B cell (primary cell): ENCODE data around the gene LMLN. TPM values are rescaled to one million over a fixed set of nuclear protein-coding genes. Genes with fewer than 3 reads are reported as not detected.

Experiments used
- ATAC-seq: fragments of 200-7000 bp; cut with Tn5 transposase; one replicate; pipeline ENCODE4 v1.10.0; 2021; ENCODE audit warnings: low read depth, mild to moderate bottlenecking, moderate number of reproducible peaks, moderate library complexity
- CTCF ChIA-PET: fragments of 350-600 bp; sonication (Branson Sonifier 250); formaldehyde crosslinking; loops from one replicate; lab custom pipeline; 2021; ENCODE audit warnings: antibody characterized with exemption, inconsistent platforms; lab: Charles Lee
- POLR2A ChIA-PET: fragments of 350-600 bp; sonication (Branson Sonifier 250); formaldehyde crosslinking; loops from one replicate; lab custom pipeline; 2021; ENCODE audit warnings: antibody characterized with exemption; lab: Charles Lee
- DNase-seq: peaks from one replicate; pipeline ENCODE4 v3.0.0; 2013
- H2AFZ ChIP-seq: 2 replicates; pipeline ENCODE4 v1.6.1; 2012; ENCODE audit warnings: mild to moderate bottlenecking, low read depth, low read length; ENCODE audit not compliant: insufficient read depth, poor library complexity, severe bottlenecking
- H3K27ac ChIP-seq, 2 donors: 1 replicate in 1 of 2; 2 replicates in 1 of 2; pipeline ENCODE4 v1.5.1; 2012 to 2013; ENCODE audit warnings: low read length in 2 of 2, mild to moderate bottlenecking in 2 of 2, moderate library complexity in 1 of 2
- H3K27me3 ChIP-seq, 4 experiments: fragments of 200-600 bp in 1 of 4; sonication (generic) in 1 of 4; replicated peaks in 1 of 4; 1 replicate in 2 of 4; 2 replicates in 2 of 4; pipeline versions ENCODE4 v1.6.1 to v1.7.0; 2013 to 2016; ENCODE audit warnings: low read length in 3 of 4, mild to moderate bottlenecking in 2 of 4, mixed read lengths in 1 of 4, moderate library complexity in 1 of 4; ENCODE audit not compliant: insufficient read depth in 4 of 4, control insufficient read depth in 3 of 4; ENCODE audit errors: control extremely low read depth in 1 of 4
- H3K36me3 ChIP-seq, 2 experiments: replicated peaks in 1 of 2; 1 replicate in 1 of 2; 2 replicates in 1 of 2; pipeline versions ENCODE4 v1.6.1 to v1.7.1; 2013; ENCODE audit warnings: low read length in 1 of 2; ENCODE audit not compliant: insufficient read depth in 2 of 2, control insufficient read depth in 1 of 2; ENCODE audit errors: control extremely low read depth in 1 of 2, extremely low read depth in 1 of 2
- H3K4me1 ChIP-seq, 2 donors: fragments of 200-600 bp in 1 of 2; sonication (generic) in 1 of 2; 1 replicate in 1 of 2; 2 replicates in 1 of 2; pipeline versions ENCODE4 v1.5.1 to v1.6.1; 2013 to 2017; ENCODE audit warnings: low read length in 2 of 2; ENCODE audit not compliant: control insufficient read depth in 2 of 2, insufficient read depth in 2 of 2
- H3K4me2 ChIP-seq: replicated peaks from 2 replicates; pipeline ENCODE3; 2012; ENCODE audit warnings: mild to moderate bottlenecking, low read depth, low read length; ENCODE audit not compliant: poor library complexity, severe bottlenecking
- H3K4me3 ChIP-seq, 5 experiments: fragments of 200-600 bp in 1 of 5; sonication (generic) in 1 of 5; 1 replicate in 3 of 5; 2 replicates in 2 of 5; pipeline versions ENCODE4 v1.5.1 to v1.7.0; 2011 to 2016; ENCODE audit warnings: low read length in 4 of 5, mild to moderate bottlenecking in 4 of 5, low read depth in 2 of 5, control low read depth in 1 of 5, moderate library complexity in 1 of 5; ENCODE audit not compliant: insufficient read depth in 1 of 5; ENCODE audit errors: control extremely low read depth in 1 of 5, extremely low read depth in 1 of 5
- H3K79me2 ChIP-seq: fragments of 200-600 bp; sonication (generic); one replicate; pipeline ENCODE4 v1.6.0; 2016; ENCODE audit warnings: low read length; ENCODE audit not compliant: control insufficient read depth, insufficient read depth
- H3K9ac ChIP-seq: fragments of 200-600 bp; sonication (generic); 2 replicates; pipeline ENCODE4 v1.6.1; 2017; ENCODE audit warnings: mild to moderate bottlenecking, low read length, moderate library complexity
- H3K9me3 ChIP-seq, 3 donors: one replicate each; pipeline versions ENCODE4 v1.6.1 to v1.7.1; 2013; ENCODE audit warnings: low read length in 2 of 3; ENCODE audit not compliant: control insufficient read depth in 2 of 3, insufficient read depth in 1 of 3; ENCODE audit errors: control extremely low read depth in 1 of 3
- H4K20me1 ChIP-seq: 2 replicates; pipeline ENCODE4 v1.6.0; 2012; ENCODE audit warnings: mild to moderate bottlenecking, low read length; ENCODE audit not compliant: insufficient read depth, control insufficient read depth, poor library complexity, severe bottlenecking
- H3K27ac Mint-ChIP-seq: one replicate; pipeline ENCODE4 v1.8.0; 2021; ENCODE audit warnings: mixed read lengths
- H3K27me3 Mint-ChIP-seq: one replicate; pipeline ENCODE4 v1.8.0; 2021; ENCODE audit warnings: mixed read lengths
- H3K4me1 Mint-ChIP-seq: one replicate; pipeline ENCODE4 v1.8.0; 2021; ENCODE audit warnings: mixed read lengths
- H3K4me3 Mint-ChIP-seq: one replicate; pipeline ENCODE4 v1.8.0; 2021; ENCODE audit warnings: mixed read lengths
- H3K9me3 Mint-ChIP-seq: one replicate; pipeline ENCODE4 v1.8.0; 2022; ENCODE audit warnings: mixed read lengths; ENCODE audit not compliant: insufficient read depth
- EZH2 ChIP-seq: IDR thresholded peaks from 2 replicates; pipeline ENCODE4 v1.6.1; 2012; ENCODE audit warnings: borderline replicate concordance, low read depth, mild to moderate bottlenecking, moderate library complexity, low read length; ENCODE audit not compliant: insufficient read depth, poor library complexity, severe bottlenecking
- whole genome bisulfite sequencing: methylation state at CpG from one replicate; pipeline ENCODE4 v1.1.5; 2013; ENCODE audit warnings: missing lambda C conversion rate; ENCODE audit not compliant: insufficient coverage; 5-methylcytosine and 5-hydroxymethylcytosine counted together
- intact Hi-C: fragments of 100-400 bp; cut with micrococcal nuclease; formaldehyde crosslinking; loops from one replicate; pipeline ENCODE4 v1.10.0; 2022
- polyA plus RNA-seq: library from polyadenylated mRNA; depleted of rRNA; stranded (reverse); fragments of >200 nt; gene quantifications from 2 replicates; pipeline ENCODE4 v1.2.3, GENCODE V29; 2012
- total RNA-seq, 2 donors: library from RNA; stranded (reverse); fragments of 120-200 nt in 1 of 2; gene quantifications; 1 replicate in 1 of 2; 2 replicates in 1 of 2; pipeline versions ENCODE4 v1.2.3 to v1.2.4, GENCODE V29; 2013 to 2022
- TF ChIP-seq, protein P1 (sequence below): fragments of 200-600 bp; IDR thresholded peaks from one replicate; pipeline ENCODE4 v1.8.0; 2022; ENCODE audit warnings: antibody characterized with exemption, mild to moderate bottlenecking

The LMLN gene
- total and polyA plus RNA-seq, 2 donors (not counting 1 experiment from before 2014, with no cell fraction given): 1.4 to 6.7 TPM

DNA sequence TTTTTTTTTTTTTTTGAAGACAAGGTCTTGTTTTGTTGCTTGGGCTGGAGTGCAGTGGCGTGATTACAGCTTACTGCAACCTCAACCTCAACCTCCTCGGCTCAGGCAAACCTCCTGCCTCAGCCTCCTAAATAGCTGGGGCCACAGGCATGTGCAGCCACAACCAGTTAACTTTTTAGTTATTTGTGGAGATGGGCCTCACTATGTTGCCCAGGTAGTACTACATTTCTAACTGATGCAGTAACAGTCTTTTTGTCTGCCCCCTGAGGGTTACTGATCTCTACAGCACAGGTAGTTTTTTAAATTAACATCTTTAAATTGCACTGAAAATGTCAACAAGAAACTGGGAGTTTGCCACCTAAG is 3.4 kb upstream of the LMLN start:
- Histone ChIP-seq H2AFZ (no peak overlapping the region), H3K27ac (peak overlapping the region in 1 of 2 donors; percentile 58), H3K27me3 (no peaks in the 10 kb centered on the region), H4K20me1 (peaks cover 33% of the 10 kb centered on the region), H3K36me3 (peaks cover 0 to 62% of the 10 kb centered on the region in 2 experiments), H3K4me2 (no peak overlapping the region), H3K79me2 (peaks cover 26% of the 10 kb centered on the region), H3K9me3 (no peaks in the 10 kb centered on the region), H3K9ac (no peak overlapping the region), H3K4me3 (no peak overlapping the region), H3K4me1 (peaks cover 18 to 31% of the 10 kb centered on the region in 2 donors)
- Mint-ChIP-seq H3K9me3 (no peaks in the 10 kb centered on the region), H3K4me3 (no peak overlapping the region), H3K27ac (no peak overlapping the region), H3K27me3 (no peaks in the 10 kb centered on the region), H3K4me1 (peaks cover 49% of the 10 kb centered on the region)
- ChIA-PET POLR2A (no interaction called here), CTCF (interaction anchor here (0.7 kb wide), 1 partner anchor 102 kb away, joined by 3 read pairs; no protein-coding TSS in a partner anchor)
- DNase-seq: no peak
- TF ChIP-seq EZH2: no peak
- TF ChIP-seq, protein P1, sequence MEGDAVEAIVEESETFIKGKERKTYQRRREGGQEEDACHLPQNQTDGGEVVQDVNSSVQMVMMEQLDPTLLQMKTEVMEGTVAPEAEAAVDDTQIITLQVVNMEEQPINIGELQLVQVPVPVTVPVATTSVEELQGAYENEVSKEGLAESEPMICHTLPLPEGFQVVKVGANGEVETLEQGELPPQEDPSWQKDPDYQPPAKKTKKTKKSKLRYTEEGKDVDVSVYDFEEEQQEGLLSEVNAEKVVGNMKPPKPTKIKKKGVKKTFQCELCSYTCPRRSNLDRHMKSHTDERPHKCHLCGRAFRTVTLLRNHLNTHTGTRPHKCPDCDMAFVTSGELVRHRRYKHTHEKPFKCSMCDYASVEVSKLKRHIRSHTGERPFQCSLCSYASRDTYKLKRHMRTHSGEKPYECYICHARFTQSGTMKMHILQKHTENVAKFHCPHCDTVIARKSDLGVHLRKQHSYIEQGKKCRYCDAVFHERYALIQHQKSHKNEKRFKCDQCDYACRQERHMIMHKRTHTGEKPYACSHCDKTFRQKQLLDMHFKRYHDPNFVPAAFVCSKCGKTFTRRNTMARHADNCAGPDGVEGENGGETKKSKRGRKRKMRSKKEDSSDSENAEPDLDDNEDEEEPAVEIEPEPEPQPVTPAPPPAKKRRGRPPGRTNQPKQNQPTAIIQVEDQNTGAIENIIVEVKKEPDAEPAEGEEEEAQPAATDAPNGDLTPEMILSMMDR: no peak
- ATAC-seq: no peak
- intact Hi-C loops: no loop called here
- 94% methylated on average over 2 of the region's 2 CpGs for WGBS

DNA sequence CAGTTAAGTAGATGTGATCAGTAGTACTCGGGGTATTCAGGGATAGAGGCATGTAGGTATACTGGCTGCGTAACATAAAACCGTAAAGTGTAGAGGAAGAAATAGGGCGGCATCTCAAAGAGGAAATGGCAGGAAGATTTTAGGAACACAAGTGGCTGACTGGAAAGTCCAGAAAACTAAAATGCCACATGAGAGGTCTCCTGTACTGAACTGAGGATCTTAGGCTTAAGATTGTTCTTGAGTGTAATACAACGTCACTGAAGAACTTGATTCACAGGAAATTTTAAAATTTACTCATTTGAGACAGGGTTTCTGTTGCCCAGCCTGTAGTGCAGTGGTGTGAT is 2.3 kb upstream of the LMLN start:
- peaks cover 15 to 25% of the 10 kb centered on the region in 2 donors for H3K4me1 ChIP-seq
- no peak overlapping the region for H2AFZ ChIP-seq
- H3K9me3 ChIP-seq: no peaks in the 10 kb centered on the region

More for the DNA sequence above, 2.3 kb upstream of the LMLN start:
- Histone ChIP-seq H3K4me3 (no peak overlapping the region), H3K79me2 (peaks cover 14% of the 10 kb centered on the region), H4K20me1 (peaks cover 31% of the 10 kb centered on the region), H3K27ac (peak overlapping the region in 1 of 2 donors; percentile 58), H3K4me2 (no peak overlapping the region), H3K27me3 (no peaks in the 10 kb centered on the region), H3K36me3 (peaks cover 0 to 51% of the 10 kb centered on the region in 2 experiments), H3K9ac (no peak overlapping the region)
- whole genome bisulfite sequencing: 85% methylated on average over 5 of the region's 5 CpGs
- Mint-ChIP-seq H3K27ac (peak overlapping the region; percentile 44), H3K4me3 (no peak overlapping the region), H3K27me3 (no peaks in the 10 kb centered on the region), H3K4me1 (peaks cover 48% of the 10 kb centered on the region), H3K9me3 (no peaks in the 10 kb centered on the region)
- ChIA-PET POLR2A (no interaction called here), CTCF (interaction anchor here (1.7 kb wide), 1 partner anchor 15 kb away, joined by 6 read pairs; no protein-coding TSS in a partner anchor)
- no peak for ATAC-seq
- intact Hi-C loops: no loop called here
- no peak for TF ChIP-seq EZH2
- TF ChIP-seq, protein P1: no peak
- no peak for DNase-seq
